ENCODE results near the gene TM9SF1.

TM9SF1 gene

DNA sequence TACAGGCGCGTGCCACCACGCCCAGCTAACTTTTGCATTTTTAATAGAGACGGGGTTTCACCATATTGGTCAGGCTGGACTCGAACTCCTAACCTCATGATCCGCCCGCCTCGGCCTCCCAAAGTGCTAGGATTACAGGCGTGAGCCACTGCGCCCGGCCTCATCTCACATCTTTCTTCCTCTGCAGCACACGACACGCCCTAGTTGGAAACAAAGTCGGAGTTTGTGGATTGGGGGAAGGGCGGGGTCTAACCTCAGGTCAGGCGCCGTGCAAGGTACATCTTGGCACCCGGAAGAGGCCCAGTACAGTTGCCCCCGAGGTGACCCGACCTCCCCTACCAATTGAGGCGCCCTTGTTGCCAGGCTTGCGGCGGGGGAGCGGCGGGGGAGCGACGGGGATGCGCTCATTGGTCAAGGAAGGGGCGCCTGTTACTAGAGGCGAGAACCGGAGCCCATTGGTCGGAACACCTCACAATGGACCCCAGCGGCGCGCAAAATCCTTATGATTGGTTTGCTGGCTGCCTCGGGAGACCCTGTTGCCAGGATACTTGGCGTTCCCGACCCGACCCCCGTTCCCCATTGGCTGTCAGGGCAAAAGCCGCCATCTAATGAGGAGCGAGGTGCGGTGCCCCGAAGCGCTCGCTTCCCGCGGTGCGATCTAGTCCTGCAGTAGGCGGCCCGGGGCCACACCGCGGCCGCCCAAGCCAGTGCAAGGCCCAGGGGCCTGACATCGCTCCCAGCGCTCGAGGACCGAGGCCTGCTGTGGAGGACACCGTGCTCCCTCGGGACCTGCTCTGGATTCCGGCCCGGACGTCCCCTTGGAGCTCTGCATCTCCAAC is 23.6 kb downstream of the TM9SF1 start, which contains the start of gene REC8:
Gene REC8 (plus strand): TSS at position 659 of the 839 bp plus-strand sequence. CDS start 473 bp downstream, outside the sequence.
- no peak within 1 kb of the TSS for H3K27ac ChIP-seq
- TF ChIP-seq, protein P1, sequence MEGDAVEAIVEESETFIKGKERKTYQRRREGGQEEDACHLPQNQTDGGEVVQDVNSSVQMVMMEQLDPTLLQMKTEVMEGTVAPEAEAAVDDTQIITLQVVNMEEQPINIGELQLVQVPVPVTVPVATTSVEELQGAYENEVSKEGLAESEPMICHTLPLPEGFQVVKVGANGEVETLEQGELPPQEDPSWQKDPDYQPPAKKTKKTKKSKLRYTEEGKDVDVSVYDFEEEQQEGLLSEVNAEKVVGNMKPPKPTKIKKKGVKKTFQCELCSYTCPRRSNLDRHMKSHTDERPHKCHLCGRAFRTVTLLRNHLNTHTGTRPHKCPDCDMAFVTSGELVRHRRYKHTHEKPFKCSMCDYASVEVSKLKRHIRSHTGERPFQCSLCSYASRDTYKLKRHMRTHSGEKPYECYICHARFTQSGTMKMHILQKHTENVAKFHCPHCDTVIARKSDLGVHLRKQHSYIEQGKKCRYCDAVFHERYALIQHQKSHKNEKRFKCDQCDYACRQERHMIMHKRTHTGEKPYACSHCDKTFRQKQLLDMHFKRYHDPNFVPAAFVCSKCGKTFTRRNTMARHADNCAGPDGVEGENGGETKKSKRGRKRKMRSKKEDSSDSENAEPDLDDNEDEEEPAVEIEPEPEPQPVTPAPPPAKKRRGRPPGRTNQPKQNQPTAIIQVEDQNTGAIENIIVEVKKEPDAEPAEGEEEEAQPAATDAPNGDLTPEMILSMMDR (IDR thresholded peaks at IDR 0.05): no peak
- no peak for TF ChIP-seq ZFX (IDR thresholded peaks at IDR 0.05; ENCODE audit: borderline replicate concordance)

DNA sequence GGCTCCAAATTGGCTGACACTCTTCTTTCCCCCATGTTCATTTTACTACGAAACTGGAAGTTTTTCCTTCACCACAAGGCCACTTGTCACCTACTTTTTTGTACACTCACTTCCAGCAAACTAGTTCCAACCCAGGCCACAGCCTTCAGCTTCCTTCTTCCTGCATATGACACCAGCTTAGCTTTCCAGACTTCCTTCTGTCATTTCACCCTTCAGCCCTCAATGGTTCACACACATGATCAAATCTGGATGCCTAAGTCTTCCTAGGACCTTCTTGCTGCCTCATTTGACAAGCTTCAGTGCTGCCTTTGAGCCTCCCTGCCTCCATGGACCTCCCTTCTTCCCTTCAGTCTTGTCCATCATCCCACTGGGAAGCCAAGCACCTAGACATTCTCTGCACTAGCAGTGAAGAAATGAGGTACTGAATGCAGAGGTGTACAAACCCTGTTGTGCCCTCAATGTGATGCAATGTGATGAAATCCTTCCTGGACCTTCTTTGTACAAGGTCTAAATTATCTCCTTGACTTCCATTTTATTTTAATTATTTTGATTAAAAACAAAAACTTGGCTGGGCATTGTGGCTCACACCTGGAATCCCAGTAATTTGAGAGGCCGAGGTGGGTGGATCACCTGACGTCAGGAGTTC is 27.6 kb downstream of the TM9SF1 start:
- TF ChIP-seq ZFX (IDR thresholded peaks at IDR 0.05; ENCODE audit: borderline replicate concordance): no peak
- TF ChIP-seq, protein P1 (IDR thresholded peaks at IDR 0.05): no peak
- no peak overlapping the region for H3K27ac ChIP-seq

DNA sequence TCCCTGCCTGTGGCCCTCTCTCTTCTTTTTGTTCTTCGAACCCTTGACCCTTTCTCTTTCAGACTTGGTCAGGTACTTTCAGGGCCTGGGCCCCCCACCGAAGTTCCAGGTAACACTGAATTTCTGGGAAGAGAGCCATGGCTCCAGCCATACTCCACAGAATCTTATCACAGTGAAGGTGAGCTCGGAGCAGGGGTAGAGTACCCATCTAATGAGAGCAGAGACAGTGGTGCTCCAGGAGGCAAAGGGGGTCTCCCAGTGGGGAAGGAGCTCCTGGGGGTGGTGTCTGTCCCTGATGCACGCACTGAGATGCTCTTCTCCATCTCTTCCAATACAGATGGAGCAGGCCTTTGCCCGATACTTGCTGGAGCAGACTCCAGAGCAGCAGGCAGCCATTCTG is 29.5 kb downstream of the TM9SF1 start:
- TF ChIP-seq, protein P1 (IDR thresholded peaks at IDR 0.05): no peak
- no peak for TF ChIP-seq ZFX (IDR thresholded peaks at IDR 0.05; ENCODE audit: borderline replicate concordance)
- no peak overlapping the region for H3K27ac ChIP-seq

DNA sequence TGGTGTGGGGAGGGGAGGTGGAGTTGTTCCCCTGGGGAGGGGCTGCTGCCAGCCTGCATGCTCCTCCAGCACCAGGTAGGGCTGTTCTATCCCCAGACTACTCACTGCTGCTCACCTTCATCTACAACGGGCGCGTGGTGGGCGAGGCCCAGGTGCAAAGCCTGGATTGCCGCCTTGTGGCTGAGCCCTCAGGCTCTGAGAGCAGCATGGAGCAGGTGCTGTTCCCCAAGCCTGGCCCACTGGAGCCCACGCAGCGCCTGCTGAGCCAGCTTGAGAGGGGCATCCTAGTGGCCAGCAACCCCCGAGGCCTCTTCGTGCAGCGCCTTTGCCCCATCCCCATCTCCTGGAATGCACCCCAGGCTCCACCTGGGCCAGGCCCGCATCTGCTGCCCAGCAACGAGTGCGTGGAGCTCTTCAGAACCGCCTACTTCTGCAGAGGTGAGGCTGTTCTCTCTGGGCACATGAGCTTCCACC is 30.7 kb downstream of the TM9SF1 start:
- H3K27ac ChIP-seq: no peak overlapping the region
- no peak for TF ChIP-seq ZFX (IDR thresholded peaks at IDR 0.05; ENCODE audit: borderline replicate concordance)
- TF ChIP-seq, protein P1 (IDR thresholded peaks at IDR 0.05): no peak

DNA sequence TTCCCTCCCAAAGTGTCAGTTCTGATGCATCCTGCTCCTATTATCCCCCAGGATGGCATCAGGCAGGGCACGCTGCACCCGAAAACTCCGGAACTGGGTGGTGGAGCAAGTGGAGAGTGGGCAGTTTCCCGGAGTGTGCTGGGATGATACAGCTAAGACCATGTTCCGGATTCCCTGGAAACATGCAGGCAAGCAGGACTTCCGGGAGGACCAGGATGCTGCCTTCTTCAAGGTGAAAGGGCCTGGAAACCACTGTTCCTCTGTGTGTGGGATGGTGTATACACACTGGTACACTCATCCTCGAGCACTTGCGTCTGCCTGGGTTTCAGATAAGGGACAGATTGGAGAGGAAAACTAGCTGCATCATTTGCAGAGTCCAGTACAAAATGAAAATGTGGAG is 33.1 kb downstream of the TM9SF1 start:
- peak overlapping the region; percentile 64 for H3K27ac ChIP-seq
- TF ChIP-seq ZFX (IDR thresholded peaks at IDR 0.05; ENCODE audit: borderline replicate concordance): no peak
- TF ChIP-seq, protein P1 (IDR thresholded peaks at IDR 0.05): no peak

DNA sequence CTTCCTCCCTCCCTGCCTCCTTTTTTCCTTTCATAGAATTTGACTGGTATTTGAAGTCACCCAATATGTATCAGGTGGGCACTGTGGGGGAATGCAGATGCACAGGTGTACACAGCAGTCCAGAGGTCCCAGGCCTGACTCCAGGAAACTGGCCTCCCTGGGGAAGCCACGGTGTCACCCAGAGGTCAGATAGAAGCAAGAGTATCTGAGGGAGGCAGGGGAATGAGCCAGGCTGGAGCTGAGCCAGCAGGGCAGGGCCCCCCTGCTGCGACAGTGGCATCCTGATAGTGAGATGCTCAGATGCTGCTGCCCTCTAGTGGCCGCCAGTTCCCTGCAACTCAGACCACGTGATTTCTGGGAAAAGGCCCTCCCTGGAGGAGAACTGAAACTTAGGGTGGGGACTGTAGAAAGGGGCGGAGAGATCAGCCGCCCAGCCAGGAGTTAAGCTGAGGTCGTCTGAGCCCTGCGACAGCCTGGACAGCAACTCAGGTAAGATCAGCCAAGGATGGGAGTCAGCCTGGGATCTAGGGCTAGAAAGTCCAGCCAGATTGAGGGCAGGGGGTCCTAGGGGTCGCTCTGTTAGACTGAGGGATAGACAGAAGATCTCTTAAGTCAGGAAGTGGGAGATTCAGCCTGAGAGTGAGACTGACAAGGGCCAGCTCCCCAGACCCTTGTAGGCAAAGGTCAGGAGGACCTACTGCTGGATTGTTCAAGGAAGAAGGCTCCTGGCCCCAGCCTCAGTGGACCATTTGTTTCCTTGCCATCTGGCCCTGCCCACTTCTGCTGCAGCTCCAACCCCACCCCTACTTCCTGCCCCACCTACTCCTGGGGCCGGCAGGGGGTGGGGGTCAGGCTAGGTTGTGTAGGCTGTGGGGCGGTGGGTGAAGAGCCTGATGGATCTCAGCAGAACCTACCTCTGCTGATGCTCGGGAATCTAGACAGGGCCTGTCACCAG is 34.1 kb downstream of the TM9SF1 start, which contains the start of gene IRF9:
Gene IRF9 (plus strand): TSS at position 416 of the 955 bp plus-strand sequence. CDS start 880 bp downstream, outside the sequence.
- H3K27ac ChIP-seq: peak within 1 kb of the TSS; percentile 64
- TF ChIP-seq, protein P1 (IDR thresholded peaks at IDR 0.05): peak; percentile 96
- TF ChIP-seq ZFX (IDR thresholded peaks at IDR 0.05; ENCODE audit: borderline replicate concordance): no peak

All from 22Rv1 (cell line).